GM21528 (cell line): Measurements from ENCODE around the gene VPS36.
"Not testable (repeated sequence)": the region's sequence is repeated elsewhere in the genome, so short reads cannot be mapped to it uniquely, and the experiment has no call there.

Source experiments
- ATAC-seq: cut with Tn5 transposase; IDR thresholded peaks from one replicate; pipeline ENCODE4 v1.9.1; 2021; ENCODE audit warnings: mild to moderate bottlenecking, moderate library complexity; ENCODE audit not compliant: unreplicated experiment, low FRiP score

Gene VPS36

GRCh38 chr13:52450012-52450792 is at the start of gene VPS36:
Gene VPS36 (minus strand): TSS chr13:52450634. CDS start chr13:52450594, 40 bp downstream.
- ATAC-seq, result peak; percentile 68

GRCh38 chr13:52497979-52498378 is 47.5 kb upstream of the VPS36 start:
- ATAC-seq, result not testable (repeated sequence)

GRCh38 chr13:52494241-52494640 is 43.8 kb upstream of the VPS36 start:
- ATAC-seq, result not testable (repeated sequence)

- not testable (repeated sequence) for ATAC-seq
These were observed 40.6 kb upstream of the VPS36 start for GRCh38 chr13:52491015-52491414.

GRCh38 chr13:52488763-52489162 is 38.3 kb upstream of the VPS36 start:
- not testable (repeated sequence) for ATAC-seq

GRCh38 chr13:52487078-52487477 is 36.6 kb upstream of the VPS36 start:
- not testable (repeated sequence) for ATAC-seq

- ATAC-seq, result not testable (repeated sequence)
These were observed 30.4 kb upstream of the VPS36 start for GRCh38 chr13:52480677-52481428.

GRCh38 chr13:52468487-52468886 is 18.1 kb upstream of the VPS36 start:
- ATAC-seq, result not testable (repeated sequence)

- ATAC-seq, result no peak
These were observed 13.1 kb upstream of the VPS36 start for GRCh38 chr13:52463526-52463925.

- no peak for ATAC-seq
These were observed 10.8 kb upstream of the VPS36 start for GRCh38 chr13:52461265-52461664.

GRCh38 chr13:52459668-52460067 is 9.2 kb upstream of the VPS36 start:
- ATAC-seq, result no peak

GRCh38 chr13:52455677-52456041 is 5.2 kb upstream of the VPS36 start:
- ATAC-seq, result peak; percentile 44

GRCh38 chr13:52454820-52455676 is 4.6 kb upstream of the VPS36 start, which contains the start of gene CKAP2:
Gene CKAP2 (plus strand): TSS chr13:52455478. CDS start chr13:52455557, 79 bp downstream.
- ATAC-seq, result peak; percentile 86

GRCh38 chr13:52454459-52454819 is 4.0 kb upstream of the VPS36 start:
- peak; percentile 29 for ATAC-seq

- no peak for ATAC-seq
These were observed 2.0 kb upstream of the VPS36 start for GRCh38 chr13:52452470-52452869.

- ATAC-seq, result no peak
These were observed 836 bp upstream of the VPS36 start for GRCh38 chr13:52451135-52451804.

GRCh38 chr13:52450793-52451116 is 321 bp upstream of the VPS36 start:
- ATAC-seq, result no peak

GRCh38 chr13:52449331-52450011 is 963 bp downstream of the VPS36 start:
- ATAC-seq, result peak; percentile 6

- ATAC-seq, result no peak
These were observed 2.5 kb downstream of the VPS36 start for GRCh38 chr13:52447815-52448552.
